NCI-H774 (cell line): Measurements from ENCODE around the gene SLC15A4.
A peak's percentile ranks its signal among the peaks of the same experiment; 100 is the strongest.
"Not testable (repeated sequence)": the region's sequence is repeated elsewhere in the genome, so short reads cannot be mapped to it uniquely, and the experiment has no call there.

Experiments used
- DNase-seq: peaks from one replicate; lab custom pipeline; 2025; lab: John Stamatoyannopoulos, UW

Gene SLC15A4

DNA sequence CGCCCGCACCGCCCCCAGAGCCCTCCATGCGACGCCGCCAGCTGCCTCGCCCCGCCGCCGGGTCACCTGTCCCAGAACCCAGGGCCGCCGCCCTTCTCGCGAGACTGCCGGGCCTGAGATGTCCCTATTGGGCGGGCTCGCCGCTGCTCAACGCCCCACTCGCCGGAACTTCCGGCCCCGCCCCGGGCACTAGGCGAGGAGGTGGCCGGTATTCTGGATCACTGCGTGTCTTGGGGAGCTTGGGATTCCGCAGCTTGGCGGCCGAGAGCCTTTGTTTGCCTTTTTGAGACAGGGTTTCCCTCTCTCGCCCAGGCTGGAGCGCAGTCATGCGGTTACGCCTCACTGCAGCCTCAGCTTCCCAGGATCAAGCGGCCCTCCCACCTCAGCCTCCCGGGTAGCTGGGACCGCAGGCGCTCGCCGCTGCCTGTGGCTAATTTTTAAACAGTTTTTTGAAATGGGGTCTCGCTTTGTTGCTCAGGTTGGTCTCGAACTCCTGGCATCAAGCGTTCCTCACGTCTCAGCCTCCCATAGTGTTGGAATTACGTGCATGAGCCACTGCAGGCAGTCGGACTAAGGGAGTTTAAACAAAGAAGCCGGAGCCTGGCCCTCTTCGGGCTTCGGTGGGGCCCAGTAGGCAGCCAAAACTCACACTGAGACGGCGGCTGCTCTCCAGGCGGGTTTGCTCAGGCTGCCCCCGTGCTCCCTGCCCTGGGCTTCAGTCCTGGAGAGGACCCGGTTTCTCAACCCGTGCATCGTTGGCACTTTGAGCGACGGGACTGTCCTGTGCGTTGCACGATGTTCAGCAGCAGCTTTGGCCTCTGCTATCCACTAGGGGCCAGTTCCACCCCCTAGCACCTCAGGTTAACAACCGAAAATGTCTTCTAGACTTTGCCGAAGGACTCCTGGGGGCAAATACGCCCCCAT is at the start of gene SLC15A4:
Gene SLC15A4, minus strand, starts transcription at position 43 of the 924 bp plus-strand sequence. Its CDS starts 15 bp downstream, at position 28.
- DNase-seq = peak; percentile 97

DNA sequence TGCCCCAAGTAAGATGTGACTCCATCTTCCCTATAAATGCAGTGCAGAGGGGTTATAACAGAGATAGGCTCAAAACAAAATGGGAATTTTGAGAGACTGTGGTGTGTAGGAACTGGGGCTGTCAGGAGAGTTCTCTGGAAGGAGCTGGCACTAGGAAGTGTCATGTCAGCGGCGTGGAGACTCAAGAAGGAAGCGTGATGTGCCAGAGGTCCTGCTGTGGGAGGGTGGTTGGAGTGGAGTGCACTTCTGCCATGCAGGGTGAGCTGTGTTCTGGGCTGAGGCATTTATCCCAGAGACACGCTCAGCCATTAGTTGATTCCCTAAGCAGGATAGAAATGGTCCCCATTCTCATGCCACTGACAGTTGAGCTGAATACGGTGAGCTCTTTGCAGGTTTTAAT is 48.5 kb upstream of the SLC15A4 start:
- no peak for DNase-seq

DNA sequence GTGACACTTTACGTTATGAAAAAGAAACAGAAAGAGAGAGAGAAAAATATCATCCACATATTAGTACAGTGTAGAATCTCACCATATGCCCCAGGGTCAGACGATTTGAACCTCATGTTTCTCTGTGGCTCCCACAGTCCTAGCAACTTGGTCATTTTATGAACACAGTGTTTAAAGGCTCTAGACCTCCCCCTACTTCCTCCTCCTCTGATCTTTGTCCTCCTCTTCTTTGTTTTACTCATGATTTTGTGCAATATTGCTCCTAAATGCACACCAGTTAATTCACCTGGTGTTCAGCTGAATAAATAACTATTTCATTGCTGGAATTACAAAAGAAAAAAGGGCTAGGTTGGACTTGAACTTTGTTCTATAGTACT is 47.7 kb upstream of the SLC15A4 start:
- DNase-seq = no peak

DNA sequence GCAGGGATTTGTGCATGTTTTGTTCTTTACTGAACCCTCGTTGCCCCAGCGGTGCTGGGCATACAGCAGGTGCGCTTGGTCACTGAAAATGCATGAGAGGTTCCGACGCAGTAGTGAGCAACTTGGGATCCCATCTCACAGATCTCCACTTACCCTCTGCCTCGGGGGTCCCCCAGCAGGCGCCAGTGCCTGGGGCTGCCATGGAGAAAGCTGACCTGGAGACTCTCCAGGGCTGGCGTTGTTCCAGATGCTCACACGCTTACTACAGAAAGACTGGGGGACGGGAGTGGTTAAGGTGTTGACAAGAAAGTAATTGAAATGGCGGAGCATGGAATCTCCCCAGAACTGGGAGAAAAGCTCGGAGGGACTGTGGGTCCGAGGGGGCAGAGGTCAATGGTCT is 43.7 kb upstream of the SLC15A4 start:
- DNase-seq = no peak

DNA sequence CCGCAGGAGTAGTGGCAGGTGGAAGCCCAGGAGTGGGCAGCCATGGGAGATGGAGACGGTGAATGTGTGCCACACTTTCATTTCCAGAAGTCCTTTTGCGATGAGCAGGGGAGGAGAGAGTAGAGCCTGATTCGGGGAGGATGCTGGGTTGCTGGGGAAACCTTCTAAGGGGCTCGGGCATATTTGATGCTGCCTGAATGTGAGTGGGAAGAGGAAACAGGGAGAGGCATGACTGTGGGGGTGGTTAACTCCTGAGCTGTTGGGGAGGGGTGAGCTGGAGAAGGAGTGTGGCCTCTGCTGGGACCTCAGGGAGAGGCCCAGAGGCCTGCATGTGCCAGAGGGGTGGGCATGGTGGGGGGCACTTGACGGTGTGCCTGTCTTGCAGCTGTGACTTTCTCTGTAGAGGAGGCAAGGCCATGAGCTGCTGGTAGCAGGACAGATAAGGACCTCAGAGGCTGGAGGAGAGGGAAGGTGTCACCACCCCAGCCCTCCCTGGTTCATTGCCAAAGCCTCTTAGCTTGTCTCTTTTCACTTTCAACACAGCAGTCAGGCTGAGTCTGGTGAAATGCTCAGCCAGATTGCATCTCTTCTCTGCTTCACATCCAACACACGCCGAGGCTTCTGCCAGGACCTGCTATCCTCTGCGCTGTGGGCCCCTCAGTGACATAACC is 40.9 kb upstream of the SLC15A4 start:
- DNase-seq = no peak

DNA sequence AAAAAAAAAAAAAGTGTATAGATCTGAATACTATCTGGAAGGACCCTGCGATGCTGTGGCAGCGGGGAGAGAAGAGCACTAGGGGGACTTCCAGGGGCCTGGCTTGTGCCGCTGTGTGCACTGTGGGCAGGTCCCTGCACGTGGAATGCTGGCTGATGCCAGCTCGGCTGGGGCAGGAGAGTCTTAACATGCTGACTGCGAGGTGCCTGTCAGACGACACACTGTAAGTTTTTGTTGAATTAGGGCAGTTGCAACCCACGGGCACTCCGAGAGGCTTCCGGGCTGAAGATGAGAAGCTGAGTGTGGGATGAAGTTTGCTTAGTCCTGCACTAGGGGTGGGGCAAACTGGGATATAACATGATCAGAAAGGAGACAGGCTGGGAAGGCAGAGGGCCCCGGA is 40.2 kb upstream of the SLC15A4 start:
- DNase-seq = no peak

DNA sequence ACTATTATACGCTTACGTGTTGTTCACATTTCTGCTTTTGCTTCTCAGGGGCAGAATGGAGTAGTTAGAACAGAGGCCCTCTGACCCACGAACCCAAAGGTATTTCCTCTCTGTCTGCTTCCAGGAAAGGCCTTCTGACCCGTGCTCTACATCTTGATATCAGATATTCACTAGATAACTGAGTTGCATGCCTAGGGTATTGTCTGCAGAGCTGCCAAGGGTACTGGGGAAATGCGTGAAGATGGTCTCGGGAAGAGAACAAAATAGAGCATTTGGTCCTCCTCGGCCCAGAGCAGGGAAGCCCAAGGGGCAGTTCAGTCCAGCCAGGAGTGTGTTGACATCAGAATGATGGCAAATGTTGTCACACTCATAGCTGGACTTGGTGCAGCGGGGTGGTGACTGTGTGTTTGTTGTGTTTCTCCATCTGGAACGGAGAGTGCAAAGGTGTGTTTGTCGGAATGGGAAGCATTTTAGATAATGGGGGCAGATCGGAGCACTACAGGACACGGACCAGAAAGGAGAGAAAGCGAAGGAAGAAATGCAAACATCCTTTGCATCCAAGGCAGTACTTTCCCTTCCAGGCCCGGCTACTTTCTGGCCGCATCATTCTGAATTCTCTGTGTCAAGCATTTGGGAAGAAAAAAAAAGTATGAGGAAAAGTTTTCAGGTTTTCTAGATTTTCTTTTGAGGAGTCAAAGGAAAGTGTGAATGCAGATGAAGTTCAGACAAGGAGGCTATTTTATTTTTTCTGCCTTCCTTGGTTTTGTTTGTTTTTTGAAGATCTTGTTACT is 37.7 kb upstream of the SLC15A4 start:
- no peak for DNase-seq

DNA sequence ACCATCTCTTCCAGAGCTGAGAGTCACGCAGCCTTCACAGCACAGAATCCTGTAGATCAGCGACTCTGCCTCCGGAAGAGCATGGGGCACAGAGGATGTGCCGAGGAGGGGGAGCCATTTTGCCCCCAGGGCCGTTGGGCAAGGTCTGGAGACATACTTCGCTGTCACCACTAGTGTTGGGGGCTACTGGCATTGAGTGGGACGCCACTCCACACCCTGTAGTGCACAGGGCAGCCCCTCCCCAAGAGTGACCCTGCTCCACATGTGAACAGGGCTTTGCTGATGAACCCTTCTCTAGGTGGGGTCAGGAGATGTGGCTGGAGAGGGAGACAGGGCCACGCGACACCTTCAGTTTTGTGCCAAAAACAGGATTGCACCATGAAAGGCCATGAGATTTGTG is 35.6 kb upstream of the SLC15A4 start:
- no peak for DNase-seq

DNA sequence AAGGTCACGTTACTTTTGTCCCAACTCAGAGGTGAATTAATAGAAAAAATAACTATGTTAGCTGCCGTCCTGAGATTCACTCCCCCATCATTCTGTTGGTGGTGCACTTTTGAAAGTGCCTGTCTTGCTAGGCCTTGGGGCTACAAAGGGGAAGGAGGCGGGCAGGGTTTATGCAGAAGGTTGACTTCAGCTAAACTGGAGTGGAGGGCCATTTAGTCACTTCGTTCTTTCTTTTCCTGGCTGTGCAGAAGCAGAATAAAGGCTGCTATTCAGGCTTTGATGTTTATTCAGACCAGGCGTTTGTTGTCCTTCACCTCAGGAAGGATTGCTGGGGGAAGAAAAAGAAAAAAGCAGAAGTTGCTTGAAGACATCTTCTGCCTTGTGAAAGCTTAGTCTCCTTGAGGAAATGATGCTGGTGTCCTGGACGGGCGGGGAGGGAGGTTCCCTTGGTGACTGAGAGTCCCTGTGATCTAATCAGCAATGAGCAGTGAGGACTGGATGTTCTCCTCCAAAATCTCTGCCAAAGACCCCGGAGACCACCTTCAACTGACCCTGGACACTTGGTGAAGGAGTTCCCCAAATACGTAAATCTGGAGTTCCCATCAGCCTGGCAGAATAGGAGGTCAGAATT is 33.5 kb upstream of the SLC15A4 start:
- DNase-seq = no peak

DNA sequence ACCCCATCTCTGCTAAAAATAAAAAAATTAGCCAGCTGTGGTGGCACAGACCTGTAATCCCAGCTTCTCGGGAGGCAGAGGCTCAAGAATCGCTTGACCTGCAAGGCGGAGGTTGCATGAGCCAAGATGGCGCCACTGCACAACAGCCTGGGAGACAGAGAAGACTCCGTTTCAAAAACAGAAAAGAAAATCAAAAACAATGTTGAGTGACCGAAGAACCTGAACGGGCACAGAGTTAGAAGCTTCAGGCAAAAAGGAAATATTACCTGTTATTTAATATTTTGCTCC is 33.0 kb upstream of the SLC15A4 start:
- no peak for DNase-seq

DNA sequence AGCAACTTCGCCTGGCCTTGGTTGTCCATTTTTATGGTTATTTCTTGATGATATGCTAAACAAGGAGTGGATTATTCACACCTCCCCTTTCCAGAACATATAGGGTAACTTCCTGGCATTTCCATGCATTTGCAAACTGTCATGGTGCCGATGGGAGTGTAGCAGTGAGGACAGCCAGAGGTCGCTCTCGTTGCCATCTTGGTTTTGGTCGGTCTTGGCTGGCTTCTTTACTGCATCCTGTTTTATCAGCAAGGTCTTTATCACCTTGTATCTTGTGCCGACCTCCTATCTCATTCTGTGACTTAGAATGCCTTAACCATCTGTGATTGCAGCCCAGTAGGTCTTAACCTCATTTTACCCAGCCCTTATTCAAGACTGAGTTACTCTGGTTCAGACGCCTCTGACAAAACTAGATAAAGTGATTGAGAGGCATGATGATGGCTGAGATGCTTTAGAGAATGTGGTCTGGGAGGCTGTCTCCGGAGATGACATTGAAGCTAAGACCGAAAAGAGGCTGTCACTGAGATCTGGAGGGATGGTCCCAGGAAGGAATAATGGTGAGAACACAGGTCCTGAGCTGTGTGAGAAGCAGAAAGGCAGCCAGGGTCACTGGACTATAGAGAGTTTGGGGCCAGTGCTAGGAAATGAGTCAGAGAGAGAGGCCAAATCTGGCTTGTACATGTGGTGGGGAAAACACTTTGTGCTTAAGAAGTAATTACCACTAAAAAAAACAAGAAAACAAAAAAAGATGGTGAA is 32.5 kb upstream of the SLC15A4 start:
- DNase-seq = no peak

DNA sequence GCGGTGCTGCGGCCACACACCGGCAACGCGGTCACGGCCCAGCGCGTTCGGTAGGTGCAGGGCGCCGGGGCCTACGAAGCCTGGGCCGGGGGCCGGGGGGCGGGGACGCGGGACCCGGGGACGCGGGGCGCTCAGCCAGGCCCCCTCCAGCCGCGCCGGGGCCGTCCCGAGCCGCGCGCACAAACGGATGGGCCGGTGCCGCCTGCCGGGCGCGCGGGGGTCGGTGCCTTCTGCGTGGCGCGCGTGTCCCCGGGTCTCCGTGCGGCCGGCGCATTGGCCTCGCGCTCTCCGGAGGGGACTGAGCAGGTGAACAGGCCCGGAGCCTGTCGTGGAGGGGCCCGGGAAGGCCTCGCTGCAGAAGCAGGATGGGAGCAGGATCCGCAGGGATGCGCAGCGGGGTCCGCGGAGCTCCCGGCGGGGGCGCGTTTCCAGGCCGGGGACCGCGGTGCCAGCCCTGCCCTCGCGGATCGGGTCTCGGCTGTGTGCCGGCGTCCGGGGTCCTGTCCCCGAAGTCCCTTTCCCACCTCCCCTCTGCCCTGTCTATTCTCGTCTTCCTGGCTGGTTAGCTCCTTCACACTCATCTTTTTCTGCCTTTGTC is 29.9 kb upstream of the SLC15A4 start:
- no peak for DNase-seq

DNA sequence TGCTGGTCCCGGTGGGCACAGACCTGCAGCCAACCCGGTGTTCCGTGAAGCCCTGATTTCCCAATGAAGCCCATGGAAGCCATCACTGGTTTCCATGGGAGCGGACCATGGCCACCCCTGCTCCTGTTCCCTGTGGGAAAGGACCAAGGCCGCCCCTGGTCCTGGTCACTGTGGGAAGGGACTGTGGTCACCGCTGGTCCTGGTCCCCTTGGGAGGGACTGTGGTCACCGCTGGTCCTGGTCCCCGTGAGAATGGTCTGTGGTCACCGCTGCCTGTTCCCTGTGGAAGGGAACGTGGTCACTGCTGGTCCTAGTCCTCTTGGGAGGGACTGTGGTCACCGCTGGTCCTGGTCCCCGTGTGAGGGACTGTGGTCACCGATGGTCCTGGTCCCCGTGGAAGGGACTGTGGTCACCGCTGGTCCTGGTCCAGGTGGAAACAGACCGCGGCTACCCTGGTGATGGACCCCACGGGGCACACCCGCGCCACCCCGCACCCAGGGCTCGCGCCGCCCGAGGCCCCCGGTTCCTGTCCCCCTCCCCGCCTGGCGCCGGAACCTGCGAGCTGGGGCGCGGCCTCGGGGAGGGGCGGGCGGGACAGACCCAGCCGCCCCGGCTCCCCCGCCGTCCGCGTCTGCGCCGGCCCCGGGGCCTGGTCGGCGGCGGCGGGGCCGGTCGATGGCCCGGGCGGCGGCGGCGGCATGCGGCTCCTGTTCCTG is 29.3 kb upstream of the SLC15A4 start, which contains the start of gene GLT1D1:
Gene GLT1D1, plus strand, starts transcription at position 594 of the 715 bp plus-strand sequence. Its CDS starts 104 bp downstream, at position 698.
- DNase-seq = no peak

DNA sequence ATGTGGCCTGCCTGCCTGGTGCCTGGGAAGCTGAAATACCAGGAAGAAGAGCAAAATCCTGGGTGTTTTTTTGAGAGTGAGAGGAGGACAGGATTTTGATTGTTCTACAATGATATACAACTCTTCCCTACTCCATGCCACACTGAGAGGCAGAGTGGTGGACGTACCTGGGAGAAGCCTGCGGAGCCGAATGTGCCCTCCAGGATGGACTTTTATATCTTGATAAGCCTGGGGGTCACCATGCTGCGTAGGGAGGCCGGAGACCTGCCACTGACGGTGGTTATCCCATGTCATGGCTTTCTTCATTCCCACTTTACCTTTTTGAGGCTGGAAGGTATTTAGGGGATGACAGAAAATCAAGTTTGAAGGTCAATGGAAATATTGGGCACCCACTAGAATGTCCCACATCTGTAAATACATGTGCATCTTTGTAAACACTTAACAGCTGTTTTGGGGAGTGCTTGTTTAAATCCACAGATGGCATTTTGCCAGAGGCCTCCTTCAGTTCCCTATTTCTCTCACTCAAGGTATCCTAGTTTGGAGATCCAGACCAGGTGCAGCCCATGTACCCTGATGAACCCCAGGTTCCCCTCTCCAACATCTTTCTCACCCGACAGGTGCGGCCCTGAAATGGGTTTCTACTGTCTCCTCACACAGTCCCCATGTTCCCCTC is 28.4 kb upstream of the SLC15A4 start:
- no peak for DNase-seq

DNA sequence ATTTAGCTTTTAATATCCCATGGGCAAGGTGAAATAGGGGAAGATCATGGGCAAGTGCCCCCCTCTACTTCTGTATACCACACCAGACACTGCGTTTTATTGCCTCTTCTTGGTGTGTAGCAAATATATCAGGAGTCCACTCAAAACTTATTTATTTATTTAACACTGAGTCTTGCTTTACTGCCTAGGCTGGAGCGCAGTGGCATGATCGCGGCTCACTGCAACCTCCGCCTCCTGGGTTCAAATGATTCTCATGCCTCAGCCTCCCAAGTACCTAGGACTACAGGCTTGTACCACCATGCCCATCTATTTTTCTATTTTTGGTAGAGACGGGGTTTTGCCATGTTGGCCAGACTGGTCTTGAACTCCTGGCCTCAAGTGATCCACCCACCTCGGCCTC is 27.7 kb upstream of the SLC15A4 start:
- not testable (repeated sequence) for DNase-seq

DNA sequence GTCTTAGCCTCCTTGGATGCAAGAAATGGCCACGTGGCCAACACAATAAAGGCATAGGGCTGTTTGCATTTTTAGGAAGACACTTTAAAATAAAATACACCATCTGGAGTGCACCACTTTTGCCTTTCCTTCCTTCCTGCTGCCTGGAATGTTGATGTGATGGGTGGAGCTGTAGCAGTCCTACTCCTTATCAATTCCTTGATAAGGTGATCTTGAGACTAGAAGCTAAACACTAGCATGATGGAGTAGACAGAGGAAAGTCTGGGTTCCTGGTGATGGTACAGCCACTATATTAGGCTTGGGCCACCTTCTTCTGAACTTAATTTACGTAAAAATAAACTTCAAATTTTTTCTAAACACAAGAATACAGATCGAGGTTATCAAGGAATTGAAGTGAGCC is 26.6 kb upstream of the SLC15A4 start:
- DNase-seq = no peak

DNA sequence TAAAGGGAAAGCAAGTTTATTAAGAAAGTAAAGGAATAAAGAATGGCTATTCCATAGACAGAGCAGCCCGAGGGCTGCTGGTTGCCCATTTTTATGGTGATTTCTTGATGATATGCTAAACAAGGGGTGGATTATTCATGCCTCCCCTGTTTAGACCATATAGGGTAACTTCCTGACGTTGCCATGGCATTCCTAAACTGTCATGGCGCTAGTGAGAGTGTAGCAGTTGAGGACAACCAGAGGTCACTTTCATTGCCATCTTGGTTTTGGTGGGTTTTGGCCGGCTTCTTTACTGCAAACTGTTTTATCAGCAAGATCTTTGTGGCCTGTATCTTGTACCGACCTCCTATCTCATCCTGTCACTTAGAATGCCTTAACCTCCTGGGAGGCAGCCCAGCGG is 26.0 kb upstream of the SLC15A4 start:
- not testable (repeated sequence) for DNase-seq

DNA sequence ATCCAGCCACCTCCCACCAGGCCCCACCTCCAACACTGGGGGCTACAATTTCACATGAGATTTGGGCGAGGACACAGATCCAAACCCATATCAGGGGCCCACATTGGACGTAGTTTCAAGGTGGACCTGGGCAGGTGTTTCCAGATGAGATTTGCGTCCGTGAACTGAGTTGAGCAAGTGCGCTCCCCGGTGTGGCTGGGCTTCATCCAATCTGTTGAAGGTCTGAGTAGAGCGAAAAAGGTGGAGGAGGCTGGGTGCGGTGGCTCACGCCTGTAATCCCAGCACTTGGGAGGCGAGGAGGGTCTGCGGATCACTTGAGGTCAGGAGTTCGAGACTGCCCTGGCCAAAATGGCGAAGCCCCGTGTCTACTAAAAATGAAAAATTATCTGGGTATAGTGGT is 24.6 kb upstream of the SLC15A4 start:
- no peak for DNase-seq

DNA sequence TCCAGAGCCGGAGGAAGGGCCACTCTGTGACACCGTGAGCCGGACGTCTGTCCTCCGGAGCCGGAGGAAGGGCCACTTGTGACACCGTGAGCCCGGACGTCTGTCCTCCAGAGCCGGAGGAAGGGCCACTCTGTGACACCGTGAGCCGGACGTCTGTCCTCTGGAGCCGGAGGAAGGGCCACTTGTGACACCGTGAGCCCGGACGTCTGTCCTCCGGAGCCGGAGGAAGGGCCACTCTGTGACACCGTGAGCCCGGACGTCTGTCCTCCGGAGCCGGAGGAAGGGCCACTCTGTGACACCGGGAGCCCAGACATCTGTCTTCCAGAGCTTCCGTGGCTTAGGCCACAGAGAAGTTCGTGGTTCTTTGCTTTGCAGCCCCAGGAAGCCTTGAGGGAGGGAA is 22.9 kb upstream of the SLC15A4 start:
- not testable (repeated sequence) for DNase-seq
